ENCODE results near the gene NTHL1. TPM values are rescaled to one million over a fixed set of nuclear protein-coding genes. Genes with fewer than 3 reads are reported as not detected.

NTHL1 gene
- total RNA-seq, 6 donors from 2014 or later = 17.8 to 43.6 (median 28.8) TPM

- ATAC-seq (ENCODE audit: low FRiP score in 2 of 2) (peak in 1 of 2 donors; percentile 0), DNase-seq (peak; percentile 74 to 91)
- peak overlapping the region; percentile 90 to 97 (median 95) for H3K27ac ChIP-seq
- H3K4me3 ChIP-seq = peak overlapping the region in 2 of 4 donors; percentile 10 to 23
- TF ChIP-seq CTCF (IDR thresholded peaks at IDR 0.05) (no peak), EP300 (IDR thresholded peaks at IDR 0.05) (peak in 1 of 4 donors; percentile 40), POLR2AphosphoS5 (IDR thresholded peaks at IDR 0.05) (peak in 1 of 2 donors; percentile 5)
- H3K36me3 ChIP-seq = peaks cover 0 to 14% (median 4%) of the 10 kb centered on the region in 4 donors
- no peaks in the 10 kb centered on the region for H3K9me3 ChIP-seq
- H3K27me3 ChIP-seq = no peaks in the 10 kb centered on the region
- WGBS, 2 donors = 14 to 61% methylated on average over 1 to 11 of the region's 11 CpGs
- H3K4me1 ChIP-seq = peaks cover 90 to 93% (median 91%) of the 10 kb centered on the region in 4 donors
Observed at GRCh38 chr16:2042986-2043666, 4.5 kb downstream of the NTHL1 start.

- peak; percentile 63 to 79 for TF ChIP-seq POLR2AphosphoS5 (IDR thresholded peaks at IDR 0.05)
- peak in 2 of 4 donors; percentile 40 to 79 for TF ChIP-seq POLR2A (IDR thresholded peaks at IDR 0.05)
- TF ChIP-seq CTCF (IDR thresholded peaks at IDR 0.05) = peak in 1 of 6 experiments; percentile 28
- peak in 1 of 4 donors; percentile 67 for TF ChIP-seq EP300 (IDR thresholded peaks at IDR 0.05)
- peak; percentile 89 to 93 for DNase-seq
Observed at GRCh38 chr16:2042171-2042985, 5.3 kb downstream of the NTHL1 start.

GRCh38 chr16:2040787-2041522 is 6.7 kb downstream of the NTHL1 start:
- ATAC-seq (ENCODE audit: low FRiP score in 2 of 2) (peak in 1 of 2 donors; percentile 34), DNase-seq (peak; percentile 83 to 85)
- WGBS, 2 donors = 52 to 70% methylated on average over 18 to 19 of the region's 20 CpGs
- Histone ChIP-seq H3K27ac (peak overlapping the region; percentile 90 to 97 (median 95)), H3K4me3 (no peak overlapping the region), H3K4me1 (peaks cover 98 to 99% (median 98%) of the 10 kb centered on the region in 4 donors), H3K27me3 (no peaks in the 10 kb centered on the region), H3K36me3 (peaks cover 0 to 36% (median 14%) of the 10 kb centered on the region in 4 donors), H3K9me3 (no peaks in the 10 kb centered on the region)
- TF ChIP-seq EP300 (IDR thresholded peaks at IDR 0.05) (no peak), POLR2AphosphoS5 (IDR thresholded peaks at IDR 0.05) (peak in 1 of 2 donors; percentile 9), CTCF (IDR thresholded peaks at IDR 0.05) (peak in 1 of 6 experiments; percentile 9)

More at GRCh38 chr16:2042171-2042985, 5.3 kb downstream of the NTHL1 start:
- no peaks in the 10 kb centered on the region for H3K9me3 ChIP-seq
- WGBS, 2 donors = 48 to 51% methylated on average over 10 of the region's 22 CpGs
- ATAC-seq (ENCODE audit: low FRiP score in 2 of 2) = peak; percentile 47 to 81
- H3K4me3 ChIP-seq = peak overlapping the region in 1 of 4 donors; percentile 18
- peaks cover 97 to 99% (median 98%) of the 10 kb centered on the region in 4 donors for H3K4me1 ChIP-seq
- peak overlapping the region; percentile 90 to 97 (median 95) for H3K27ac ChIP-seq
- H3K27me3 ChIP-seq = no peaks in the 10 kb centered on the region
- H3K36me3 ChIP-seq = peaks cover 0 to 22% (median 7%) of the 10 kb centered on the region in 4 donors

GRCh38 chr16:2040041-2040786 is 7.4 kb downstream of the NTHL1 start:
- no peak for TF ChIP-seq POLR2A (IDR thresholded peaks at IDR 0.05)
- TF ChIP-seq CTCF (IDR thresholded peaks at IDR 0.05) = no peak
- no peak for TF ChIP-seq POLR2AphosphoS5 (IDR thresholded peaks at IDR 0.05)
- TF ChIP-seq EP300 (IDR thresholded peaks at IDR 0.05) = no peak
- ATAC-seq (ENCODE audit: low FRiP score in 2 of 2) (no peak), DNase-seq (peak in 1 of 2 donors; percentile 75)
- WGBS, 2 donors = 60 to 67% methylated on average over 5 to 20 of the region's 24 CpGs
- H3K36me3 ChIP-seq = peaks cover 0 to 43% (median 15%) of the 10 kb centered on the region in 4 donors
- H3K4me3 ChIP-seq = no peak overlapping the region
- H3K27me3 ChIP-seq = no peaks in the 10 kb centered on the region
- H3K27ac ChIP-seq = peak overlapping the region; percentile 90 to 97 (median 95)
- no peaks in the 10 kb centered on the region for H3K9me3 ChIP-seq
- H3K4me1 ChIP-seq = peaks cover 96 to 98% (median 98%) of the 10 kb centered on the region in 4 donors
